GM19328 (cell line): ENCODE data around the gene TAB3.

ENCODE experiments used
- ATAC-seq: cut with Tn5 transposase; IDR thresholded peaks from one replicate; pipeline ENCODE4 v1.9.1; 2021; ENCODE audit warnings: mild to moderate bottlenecking, moderate library complexity; ENCODE audit not compliant: unreplicated experiment

TAB3 gene

GRCh38 chrX:30889147-30890140 is at the start of gene TAB3:
Gene TAB3, minus strand, starts transcription at chrX:30889254. Its CDS starts 29,666 bp downstream, at chrX:30859588.
- peak; percentile 87 for ATAC-seq

GRCh38 chrX:30938295-30938694 is 49.2 kb upstream of the TAB3 start:
- no peak for ATAC-seq

GRCh38 chrX:30935985-30936384 is 46.9 kb upstream of the TAB3 start:
- ATAC-seq = no peak

- ATAC-seq = no peak
These were observed 42.9 kb upstream of the TAB3 start for GRCh38 chrX:30931920-30932319.

- ATAC-seq = no peak
These were observed 41.6 kb upstream of the TAB3 start for GRCh38 chrX:30930679-30931078.

GRCh38 chrX:30930143-30930542 is 41.1 kb upstream of the TAB3 start:
- ATAC-seq = no peak

- no peak for ATAC-seq
These were observed 31.2 kb upstream of the TAB3 start for GRCh38 chrX:30920271-30920670.

- no peak for ATAC-seq
These were observed 29.4 kb upstream of the TAB3 start for GRCh38 chrX:30918480-30918879.

- no peak for ATAC-seq
These were observed 24.4 kb upstream of the TAB3 start for GRCh38 chrX:30913492-30913891.

- no peak for ATAC-seq
These were observed 21.2 kb upstream of the TAB3 start for GRCh38 chrX:30910124-30910860.

- no peak for ATAC-seq
These were observed 17.7 kb upstream of the TAB3 start for GRCh38 chrX:30906726-30907125.

GRCh38 chrX:30905321-30905720 is 16.3 kb upstream of the TAB3 start:
- no peak for ATAC-seq

GRCh38 chrX:30904632-30905031 is 15.6 kb upstream of the TAB3 start:
- ATAC-seq = no peak

- no peak for ATAC-seq
These were observed 15.1 kb upstream of the TAB3 start for GRCh38 chrX:30904186-30904585.

GRCh38 chrX:30900227-30900626 is 11.2 kb upstream of the TAB3 start:
- no peak for ATAC-seq

GRCh38 chrX:30898886-30899285 is 9.8 kb upstream of the TAB3 start:
- ATAC-seq = no peak

- no peak for ATAC-seq
These were observed 6.3 kb upstream of the TAB3 start for GRCh38 chrX:30895370-30895769.

- no peak for ATAC-seq
These were observed 4.2 kb upstream of the TAB3 start for GRCh38 chrX:30893206-30893605.

- no peak for ATAC-seq
These were observed 3.5 kb upstream of the TAB3 start for GRCh38 chrX:30892591-30892990.

GRCh38 chrX:30888526-30889146 is 418 bp downstream of the TAB3 start:
- peak; percentile 25 for ATAC-seq

- no peak for ATAC-seq
These were observed 1.3 kb downstream of the TAB3 start for GRCh38 chrX:30887721-30888120.
